ENCODE data around the gene KISS1R. TPM values are rescaled to one million over a fixed set of nuclear protein-coding genes. Genes with fewer than 3 reads are reported as not detected.
A peak's percentile ranks its signal among the peaks of the same experiment; 100 is the strongest.

The KISS1R gene
- not detected for total RNA-seq

- H3K36me3 ChIP-seq: no peaks in the 10 kb centered on the region
- no peak for TF ChIP-seq POLR2A (IDR thresholded peaks at IDR 0.05)
- TF ChIP-seq CTCF (IDR thresholded peaks at IDR 0.05): peak in 4 of 5 experiments; percentile 20 to 50 (median 34)
- no peak for TF ChIP-seq EP300 (IDR thresholded peaks at IDR 0.05)
- DNase-seq (ENCODE audit: low spot score in 2 of 2): no peak
- no peaks in the 10 kb centered on the region for H3K9me3 ChIP-seq
- H3K27ac ChIP-seq: no peak within 1 kb of the TSS
- peaks cover 3 to 50% of the 10 kb centered on the region in 2 donors for H3K27me3 ChIP-seq
- 1% methylated on average over 34 to 37 of the region's 87 CpGs for WGBS, 2 donors
- peak within 1 kb of the TSS; percentile 1 to 35 (median 20) for H3K4me3 ChIP-seq
- H3K4me1 ChIP-seq: peaks cover 0 to 59% (median 29%) of the 10 kb centered on the region in 4 donors
Measured at GRCh38 chr19:917323-918151, at the start of gene KISS1R. TSS of gene KISS1R (plus strand) at chr19:917333. CDS start at chr19:917503, 170 bp downstream.

- peaks cover 0 to 63% (median 0%) of the 10 kb centered on the region in 3 donors for H3K36me3 ChIP-seq
- peak overlapping the region in 2 of 4 donors; percentile 90 for H3K27ac ChIP-seq
- H3K27me3 ChIP-seq: no peaks in the 10 kb centered on the region
- no peaks in the 10 kb centered on the region for H3K9me3 ChIP-seq
- peaks cover 0 to 46% (median 16%) of the 10 kb centered on the region in 4 donors for H3K4me1 ChIP-seq
- DNase-seq (ENCODE audit: low spot score in 2 of 2): no peak
- no peak overlapping the region for H3K4me3 ChIP-seq
- 91% methylated on average over 29 to 35 of the region's 39 CpGs for WGBS, 2 donors
- no peak for TF ChIP-seq POLR2A (IDR thresholded peaks at IDR 0.05)
- TF ChIP-seq CTCF (IDR thresholded peaks at IDR 0.05): no peak
- no peak for TF ChIP-seq EP300 (IDR thresholded peaks at IDR 0.05)
Measured at GRCh38 chr19:867855-868457, 49.2 kb upstream of the KISS1R start.

GRCh38 chr19:868458-869244 lies 48.5 kb upstream of the KISS1R start:
- peaks cover 0 to 67% (median 0%) of the 10 kb centered on the region in 3 donors for H3K36me3 ChIP-seq
- no peaks in the 10 kb centered on the region for H3K9me3 ChIP-seq
- no peak for TF ChIP-seq CTCF (IDR thresholded peaks at IDR 0.05)
- TF ChIP-seq EP300 (IDR thresholded peaks at IDR 0.05): no peak
- TF ChIP-seq POLR2A (IDR thresholded peaks at IDR 0.05): no peak
- H3K27me3 ChIP-seq: no peaks in the 10 kb centered on the region
- peak overlapping the region; percentile 80 to 90 (median 86) for H3K27ac ChIP-seq
- no peak overlapping the region for H3K4me3 ChIP-seq
- WGBS, 2 donors: 88 to 92% methylated on average over 29 to 34 of the region's 34 CpGs
- H3K4me1 ChIP-seq: peaks cover 0 to 47% (median 13%) of the 10 kb centered on the region in 4 donors
- no peak for DNase-seq (ENCODE audit: low spot score in 2 of 2)

- peak; percentile 58 to 80 for DNase-seq (ENCODE audit: low spot score in 2 of 2)
Measured at GRCh38 chr19:869245-870177, 47.6 kb upstream of the KISS1R start.

More at GRCh38 chr19:869245-870177, 47.6 kb upstream of the KISS1R start:
- Histone ChIP-seq H3K27ac (peak overlapping the region; percentile 80 to 90 (median 86)), H3K9me3 (no peaks in the 10 kb centered on the region), H3K4me1 (peaks cover 0 to 43% (median 13%) of the 10 kb centered on the region in 4 donors), H3K4me3 (no peak overlapping the region), H3K27me3 (no peaks in the 10 kb centered on the region), H3K36me3 (peaks cover 0 to 76% (median 0%) of the 10 kb centered on the region in 3 donors)
- TF ChIP-seq EP300 (IDR thresholded peaks at IDR 0.05) (peak in 1 of 2 donors; percentile 59), CTCF (IDR thresholded peaks at IDR 0.05) (no peak)
- WGBS, 2 donors: 54% methylated on average over 29 of the region's 29 CpGs
